Esophagus (tissue), 2 donors: ENCODE data around the gene MRPL37. TPM values are rescaled to one million over a fixed set of nuclear protein-coding genes. Genes with fewer than 3 reads are reported as not detected.

Experiments
- H3K27ac ChIP-seq, 2 donors: one replicate each; pipeline ENCODE4 v1.5.1; 2013; ENCODE audit warnings: low read depth in 2 of 2, mild to moderate bottlenecking in 2 of 2, inconsistent platforms in 1 of 2, low read length in 1 of 2, moderate library complexity in 1 of 2
- H3K27me3 ChIP-seq, 2 donors: one replicate each; pipeline ENCODE4 v1.6.1; 2013; ENCODE audit warnings: low read length in 2 of 2, control low read depth in 1 of 2, mild to moderate bottlenecking in 1 of 2; ENCODE audit not compliant: insufficient read depth in 2 of 2, control insufficient read depth in 1 of 2
- H3K36me3 ChIP-seq, 2 donors: one replicate each; pipeline ENCODE4 v1.6.1; 2013; ENCODE audit warnings: low read length in 1 of 2; ENCODE audit not compliant: control insufficient read depth in 2 of 2, insufficient read depth in 2 of 2
- H3K4me1 ChIP-seq, 2 donors: one replicate each; pipeline ENCODE4 v1.6.1; 2013; ENCODE audit warnings: low read length in 1 of 2; ENCODE audit not compliant: control insufficient read depth in 2 of 2, insufficient read depth in 2 of 2
- H3K4me3 ChIP-seq, 2 donors: one replicate each; pipeline ENCODE4 v1.5.1; 2013; ENCODE audit warnings: low read length in 2 of 2, mild to moderate bottlenecking in 2 of 2, low read depth in 1 of 2, moderate library complexity in 1 of 2
- H3K9me3 ChIP-seq, 2 donors: one replicate each; pipeline ENCODE4 v1.6.1; 2013; ENCODE audit warnings: mild to moderate bottlenecking in 2 of 2, low read depth in 1 of 2, low read length in 1 of 2, moderate library complexity in 1 of 2; ENCODE audit not compliant: control insufficient read depth in 2 of 2, insufficient read depth in 1 of 2
- WGBS, 2 donors: extraction: QIAGEN DNeasy Blood & Tissue Kit; methylation state at CpG; one replicate each; pipeline ENCODE4 v1.1.7; 2013; 5-methylcytosine and 5-hydroxymethylcytosine counted together
- polyA plus RNA-seq, 2 donors: library from polyadenylated mRNA; stranded (reverse); fragments of 200-250 nt; gene quantifications; one replicate each; pipeline ENCODE4 v1.2.3, GENCODE V29; 2013
- donor health status: healthy with polysubstance abuse.
- donor health status: Bipolar disorder and iron deficiency.

MRPL37 gene
- polyA plus RNA-seq, 2 donors = 17.8 to 69.7 TPM

DNA sequence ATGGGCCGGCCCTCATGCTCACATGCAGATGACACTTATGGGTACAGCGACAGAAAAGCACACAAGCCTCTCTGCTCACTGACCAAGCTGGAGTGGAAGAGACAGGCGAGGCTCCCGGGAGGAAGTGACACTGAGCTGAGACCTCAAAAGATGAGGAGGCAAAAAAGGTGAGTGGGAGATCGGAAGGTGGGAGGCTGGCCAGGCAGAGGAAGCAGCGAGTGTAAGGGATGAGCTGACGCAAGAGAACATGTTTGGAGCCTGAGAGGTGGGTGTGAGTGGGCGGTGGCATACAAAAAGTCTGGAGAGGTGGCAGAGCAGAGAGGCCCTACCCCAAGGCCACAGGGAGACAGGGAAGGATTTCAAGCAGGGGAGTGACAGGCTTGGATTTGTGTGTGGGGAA, 29.0 kb upstream of the MRPL37 start:
- Histone ChIP-seq H3K9me3 (no peaks in the 10 kb centered on the region), H3K4me3 (no peak overlapping the region), H3K27ac (no peak overlapping the region), H3K27me3 (no peaks in the 10 kb centered on the region), H3K36me3 (no peaks in the 10 kb centered on the region), H3K4me1 (peaks cover 2 to 10% of the 10 kb centered on the region in 2 donors)
- 80 to 87% methylated on average over 8 of the region's 8 CpGs for WGBS, 2 donors

- no peak overlapping the region for H3K4me3 ChIP-seq
- no peak overlapping the region for H3K27ac ChIP-seq
- no peaks in the 10 kb centered on the region for H3K27me3 ChIP-seq
- no peaks in the 10 kb centered on the region for H3K36me3 ChIP-seq
- H3K4me1 ChIP-seq = peaks cover 2 to 10% of the 10 kb centered on the region in 2 donors
- WGBS, 2 donors = 92 to 94% methylated on average over 8 of the region's 8 CpGs
- H3K9me3 ChIP-seq = no peaks in the 10 kb centered on the region
These were observed 28.4 kb upstream of the MRPL37 start for GRCh38 chr1:54171606-54172005.

DNA sequence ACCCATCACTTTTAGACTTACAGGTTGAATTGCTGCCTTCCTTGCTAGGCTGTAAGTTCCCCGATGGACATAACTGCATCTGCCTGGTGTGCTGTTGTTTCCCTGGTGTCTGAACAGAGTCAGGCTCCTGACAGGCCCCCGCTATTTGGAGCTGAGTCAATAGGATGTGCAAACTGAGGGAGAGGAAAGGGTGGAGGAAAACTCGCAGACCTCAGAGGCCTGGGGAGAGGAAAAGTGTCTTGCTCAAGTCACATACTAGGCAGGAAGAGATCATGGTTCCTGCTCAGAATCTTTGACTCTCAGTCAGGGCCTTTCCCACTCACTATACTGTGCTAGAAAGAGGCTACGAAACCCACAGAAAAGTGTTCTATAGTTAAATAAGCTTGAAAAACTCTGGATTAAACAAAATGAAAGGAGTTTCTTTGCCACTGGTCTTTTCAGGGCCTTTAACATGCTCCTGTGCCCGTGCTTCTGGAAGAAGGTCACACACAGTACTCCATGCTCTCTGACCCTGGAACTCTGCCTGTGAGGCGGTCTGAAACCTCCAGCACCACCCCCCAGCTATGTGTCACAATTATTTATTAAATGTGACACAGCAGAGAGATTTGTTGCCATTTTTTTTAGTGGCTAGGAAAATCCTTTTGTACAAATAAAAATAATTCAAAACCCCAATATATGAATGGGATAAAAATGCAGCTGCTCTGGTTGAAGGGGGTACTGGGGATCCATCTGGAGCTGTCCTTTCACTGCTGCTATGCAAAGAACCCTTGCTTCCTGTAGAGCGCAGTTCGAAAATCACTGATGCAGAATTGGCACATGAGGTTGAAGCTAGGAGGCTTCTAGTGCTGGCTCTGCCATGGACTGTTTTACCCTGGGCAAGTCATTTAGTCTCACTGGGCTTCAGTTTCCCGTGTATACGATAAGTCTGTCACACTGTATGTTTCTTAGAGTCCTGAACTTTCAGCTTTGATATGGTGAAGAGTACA, 27.1 kb upstream of the MRPL37 start:
- no peaks in the 10 kb centered on the region for H3K27me3 ChIP-seq
- 73 to 77% methylated on average over 10 of the region's 10 CpGs for WGBS, 2 donors

GRCh38 chr1:54173681-54174080, 26.3 kb upstream of the MRPL37 start:
- Histone ChIP-seq H3K27ac (no peak overlapping the region), H3K9me3 (peaks cover 0 to 2% of the 10 kb centered on the region in 2 donors)

More for the DNA sequence above, 27.1 kb upstream of the MRPL37 start:
- Histone ChIP-seq H3K9me3 (no peaks in the 10 kb centered on the region), H3K4me1 (peaks cover 2 to 5% of the 10 kb centered on the region in 2 donors), H3K36me3 (peaks cover 0 to 3% of the 10 kb centered on the region in 2 donors), H3K4me3 (no peak overlapping the region), H3K27ac (no peak overlapping the region)

DNA sequence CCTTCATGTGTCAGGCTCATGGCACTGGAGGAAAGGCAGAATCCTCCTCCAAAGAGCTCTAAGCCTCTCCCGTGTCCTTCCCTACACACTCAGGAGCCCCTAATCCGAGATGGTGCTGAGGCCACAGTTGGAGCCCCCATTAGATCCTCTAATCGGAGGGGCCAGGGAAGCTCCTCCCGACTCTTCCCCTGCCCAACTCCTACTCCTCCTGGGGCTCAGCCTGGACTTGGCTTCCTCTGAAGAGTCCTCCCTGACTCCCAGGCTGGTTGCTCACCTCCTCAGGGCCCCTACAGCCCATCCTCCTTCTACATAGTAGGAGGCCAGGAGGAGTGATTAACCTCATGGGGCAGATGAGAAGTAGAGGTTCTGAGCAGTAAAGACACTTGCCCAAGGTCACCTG, 25.9 kb upstream of the MRPL37 start:
- Histone ChIP-seq H3K27ac (no peak overlapping the region), H3K4me3 (no peak overlapping the region), H3K4me1 (no peaks in the 10 kb centered on the region), H3K36me3 (peaks cover 0 to 3% of the 10 kb centered on the region in 2 donors), H3K9me3 (peaks cover 0 to 2% of the 10 kb centered on the region in 2 donors), H3K27me3 (no peaks in the 10 kb centered on the region)
- WGBS, 2 donors = 92 to 94% methylated on average over 4 of the region's 4 CpGs

More at GRCh38 chr1:54173681-54174080, 26.3 kb upstream of the MRPL37 start:
- Histone ChIP-seq H3K27me3 (no peaks in the 10 kb centered on the region), H3K36me3 (peaks cover 0 to 3% of the 10 kb centered on the region in 2 donors), H3K4me3 (no peak overlapping the region), H3K4me1 (no peaks in the 10 kb centered on the region)
- WGBS, 2 donors = 68 to 74% methylated on average over 9 of the region's 9 CpGs

DNA sequence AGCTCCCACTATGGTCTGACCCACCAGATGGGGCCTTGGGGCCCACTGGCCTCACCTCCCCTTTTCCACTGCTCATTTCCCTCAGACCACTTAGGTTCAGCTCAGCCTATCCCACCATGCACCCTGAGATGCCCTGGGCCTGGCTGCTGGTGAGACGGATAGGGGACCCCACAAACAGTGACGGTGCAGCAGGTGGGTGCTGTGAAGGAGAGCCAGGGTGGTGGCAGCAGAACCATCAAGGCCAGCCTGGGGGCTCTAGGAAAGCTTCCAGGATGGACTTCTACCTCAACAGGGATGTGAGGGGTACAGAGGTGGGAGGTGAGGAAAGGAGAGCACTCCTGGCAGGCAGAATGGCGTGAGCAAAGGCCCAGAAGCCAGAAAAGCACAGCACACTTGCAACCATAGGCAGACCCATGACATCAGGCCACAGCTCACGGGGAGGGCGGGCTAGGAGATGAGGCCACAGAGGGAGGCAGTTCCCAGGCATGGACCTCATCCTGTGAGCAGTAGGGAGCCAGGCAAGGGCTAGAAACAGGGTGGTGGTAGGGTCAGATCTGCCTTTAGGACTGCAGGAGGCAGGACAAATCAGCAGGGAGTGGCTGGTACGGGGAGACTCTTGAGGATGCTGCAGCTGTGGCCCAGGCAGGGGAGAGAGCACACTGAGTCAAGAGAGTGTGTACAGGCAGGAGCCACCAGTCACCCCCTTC, 23.2 kb upstream of the MRPL37 start:
- H3K36me3 ChIP-seq = peaks cover 0 to 10% of the 10 kb centered on the region in 2 donors
- no peak overlapping the region for H3K4me3 ChIP-seq
- no peak overlapping the region for H3K27ac ChIP-seq
- peaks cover 0 to 2% of the 10 kb centered on the region in 2 donors for H3K9me3 ChIP-seq
- H3K4me1 ChIP-seq = no peaks in the 10 kb centered on the region
- 91 to 96% methylated on average over 6 of the region's 6 CpGs for WGBS, 2 donors
- no peaks in the 10 kb centered on the region for H3K27me3 ChIP-seq

DNA sequence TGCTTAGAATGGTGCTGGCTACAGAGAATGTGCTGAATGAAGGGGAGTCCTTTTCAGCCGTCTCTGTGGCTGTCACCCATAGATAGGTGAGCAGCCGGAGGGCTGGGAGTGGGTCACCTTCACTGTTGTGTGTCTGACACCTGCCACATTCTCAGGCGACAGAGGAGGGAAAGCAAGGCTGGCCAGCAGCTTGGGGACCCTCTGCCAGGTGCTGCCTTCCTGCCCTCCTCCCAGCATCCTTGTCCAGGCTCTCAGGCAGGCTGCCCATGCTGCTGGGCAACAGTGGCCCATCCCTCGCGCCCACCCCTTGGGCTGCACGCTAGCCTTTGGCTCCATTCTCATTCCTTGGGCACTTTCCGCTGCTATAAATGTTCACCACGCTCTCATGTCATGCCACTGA, 22.2 kb upstream of the MRPL37 start:
- Histone ChIP-seq H3K9me3 (peaks cover 0 to 2% of the 10 kb centered on the region in 2 donors), H3K27me3 (no peaks in the 10 kb centered on the region), H3K4me1 (no peaks in the 10 kb centered on the region), H3K4me3 (no peak overlapping the region), H3K36me3 (peaks cover 0 to 10% of the 10 kb centered on the region in 2 donors), H3K27ac (no peak overlapping the region)
- 89 to 92% methylated on average over 8 of the region's 8 CpGs for WGBS, 2 donors

DNA sequence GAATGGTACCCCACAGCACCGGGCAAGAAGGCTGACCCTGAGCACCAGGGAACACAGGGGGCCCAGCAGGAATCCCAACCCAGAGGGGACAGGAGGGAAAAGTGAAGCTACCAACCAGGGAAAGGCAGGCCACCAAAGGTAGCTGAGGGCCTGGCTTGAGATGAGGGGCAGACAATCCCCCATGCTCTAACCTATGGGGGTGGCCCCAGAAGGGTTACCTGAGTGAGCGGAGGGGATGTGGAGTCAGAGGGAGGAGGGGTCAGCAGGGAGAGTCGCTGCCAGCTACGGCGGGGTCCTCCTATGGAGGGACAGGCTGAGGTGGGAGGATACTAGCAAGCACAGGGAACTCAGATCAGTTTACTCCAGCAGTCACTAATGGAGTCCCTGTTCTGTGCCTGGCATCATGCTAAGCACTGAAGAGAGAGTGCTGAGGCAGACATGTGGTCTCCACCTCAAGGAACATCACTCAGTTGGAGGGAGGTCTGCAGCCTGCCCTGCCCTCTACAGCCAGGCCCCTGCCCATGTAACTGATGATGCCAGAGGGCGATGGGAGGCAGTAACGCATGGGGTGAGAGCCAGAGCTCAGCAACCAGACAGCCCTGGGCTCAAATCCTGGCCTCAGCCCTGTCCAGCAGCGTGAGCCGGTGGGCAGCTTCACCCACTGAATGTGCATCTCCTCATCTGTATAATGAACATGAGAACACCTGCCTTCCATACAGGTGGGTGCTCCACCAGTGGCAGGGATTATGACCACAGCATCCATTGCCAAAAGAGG, 21.5 kb upstream of the MRPL37 start:
- H3K4me1 ChIP-seq = no peaks in the 10 kb centered on the region
- H3K27me3 ChIP-seq = no peaks in the 10 kb centered on the region
- no peak overlapping the region for H3K27ac ChIP-seq
- no peak overlapping the region for H3K4me3 ChIP-seq
- peaks cover 0 to 2% of the 10 kb centered on the region in 2 donors for H3K9me3 ChIP-seq
- H3K36me3 ChIP-seq = peaks cover 0 to 10% of the 10 kb centered on the region in 2 donors
- WGBS, 2 donors = 81 to 90% methylated on average over 9 of the region's 9 CpGs
